Erythroblast (primary cell): ENCODE results near the gene PCDHGB5.

Experiments
- GATA1 ChIP-seq: IDR thresholded peaks from 2 replicates; pipeline ENCODE4 v1.6.1; 2011; ENCODE audit warnings: low read depth, mild to moderate bottlenecking, control low read depth, low read length, moderate library complexity
- POLR2A ChIP-seq: IDR thresholded peaks from 2 replicates; pipeline ENCODE4 v1.6.1; 2011; ENCODE audit warnings: mild to moderate bottlenecking, low read length

DNA sequence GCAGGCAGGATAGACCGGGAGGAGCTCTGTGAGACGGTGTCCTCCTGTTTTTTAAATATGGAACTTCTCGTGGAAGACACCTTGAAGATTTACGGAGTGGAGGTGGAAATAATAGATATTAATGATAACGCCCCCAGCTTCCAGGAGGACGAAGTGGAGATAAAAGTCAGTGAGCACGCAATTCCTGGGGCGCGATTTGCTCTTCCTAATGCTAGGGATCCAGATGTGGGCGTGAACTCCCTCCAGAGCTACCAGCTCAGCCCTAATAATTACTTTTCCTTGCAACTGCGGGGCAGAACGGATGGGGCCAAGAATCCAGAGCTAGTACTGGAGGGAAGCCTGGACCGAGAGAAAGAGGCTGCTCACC lies 23.7 kb downstream of the PCDHGB5 start:
- TF ChIP-seq POLR2A (no peak), GATA1 (no peak)
